ENCODE data around the gene ZBTB4. TPM values are rescaled to one million over a fixed set of nuclear protein-coding genes. Genes with fewer than 3 reads are reported as not detected.

Gene ZBTB4
- total and polyA plus RNA-seq, 7 experiments from 2014 or later, result 15.3 to 89.2 (median 49.8) TPM

GRCh38 chr17:7491583-7491982, 12.2 kb upstream of the ZBTB4 start:
- H3K9me3 ChIP-seq (ENCODE audit: control insufficient read depth in 2 of 3, low read length in 3 of 3), result no peaks in the 10 kb centered on the region
- no peaks in the 10 kb centered on the region for H3K27me3 ChIP-seq (ENCODE audit: control insufficient read depth in 2 of 2, insufficient read depth in 2 of 2, low read length in 2 of 2)
- H3K4me3 ChIP-seq (ENCODE audit: low read length), result no peak overlapping the region
- H3K27me3 Mint-ChIP-seq, result no peaks in the 10 kb centered on the region
- peaks cover 20 to 45% of the 10 kb centered on the region in 2 donors for H3K4me1 ChIP-seq (ENCODE audit: control insufficient read depth in 2 of 2, insufficient read depth in 2 of 2, low read length in 2 of 2)
- peaks cover 5 to 20% (median 13%) of the 10 kb centered on the region in 3 experiments for H3K36me3 ChIP-seq (ENCODE audit: control insufficient read depth in 2 of 3, insufficient read depth in 3 of 3, low read length in 3 of 3)
- intact Hi-C loops (cut with micrococcal nuclease), result no loop called here
- ATAC-seq, result no peak
- DNase-seq, result no peak
- H3K4me3 Mint-ChIP-seq, result peak overlapping the region in 2 of 10 donors; percentile 16 to 19
- peaks cover 0 to under 1% (median 0%) of the 10 kb centered on the region in 11 donors for H3K9me3 Mint-ChIP-seq
- H3K27ac ChIP-seq (ENCODE audit: low read depth, low read length), result no peak overlapping the region
- CTCF ChIA-PET, result no interaction called here
- POLR2A ChIA-PET, result interaction anchor here (1.0 to 1.7 kb wide), 2 partner anchors 12 to 31 kb away, joined by 5 read pairs; partner anchors contain the start of gene ZBTB4
- H3K4me1 Mint-ChIP-seq, result peaks cover 50 to 79% (median 65%) of the 10 kb centered on the region in 7 donors
- peak overlapping the region in 7 of 9 donors; percentile 1 to 59 (median 19) for H3K27ac Mint-ChIP-seq
- H3K36me3 Mint-ChIP-seq, result peaks cover 3 to 35% (median 19%) of the 10 kb centered on the region in 5 donors

DNA sequence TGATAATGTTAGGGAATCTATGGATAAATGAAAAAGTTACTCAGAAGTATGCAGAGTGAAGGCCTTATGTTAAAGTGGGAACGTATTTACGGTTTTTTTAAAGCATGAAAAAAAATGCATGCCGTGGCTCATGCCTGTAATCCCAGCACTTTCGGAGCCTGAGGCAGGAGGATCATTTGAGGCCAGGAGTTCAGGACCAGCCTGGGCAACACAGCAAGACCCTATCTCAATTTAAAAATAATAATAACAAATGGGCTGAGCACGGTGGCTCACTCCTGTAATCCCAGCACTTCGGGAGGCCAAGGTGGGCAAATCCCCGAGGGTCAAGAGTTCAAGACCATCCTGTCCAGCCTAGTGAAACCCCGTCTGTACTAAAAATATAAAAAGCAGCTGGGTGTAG, 10.7 kb upstream of the ZBTB4 start:
- peaks cover 58 to 87% (median 73%) of the 10 kb centered on the region in 7 donors for H3K4me1 Mint-ChIP-seq
- Histone ChIP-seq H3K27ac (ENCODE audit: low read depth, low read length) (no peak overlapping the region), H3K27me3 (ENCODE audit: control insufficient read depth in 2 of 2, insufficient read depth in 2 of 2, low read length in 2 of 2) (no peaks in the 10 kb centered on the region), H3K36me3 (ENCODE audit: control insufficient read depth in 2 of 3, insufficient read depth in 3 of 3, low read length in 3 of 3) (peaks cover 0 to 6% (median 4%) of the 10 kb centered on the region in 3 experiments), H3K4me1 (ENCODE audit: control insufficient read depth in 2 of 2, insufficient read depth in 2 of 2, low read length in 2 of 2) (peaks cover 31 to 56% of the 10 kb centered on the region in 2 donors), H3K4me3 (ENCODE audit: low read length) (no peak overlapping the region), H3K9me3 (ENCODE audit: control insufficient read depth in 2 of 3, low read length in 3 of 3) (no peaks in the 10 kb centered on the region)
- intact Hi-C loops (cut with micrococcal nuclease), result no loop called here
- no peak for DNase-seq
- peak overlapping the region in 4 of 9 donors; percentile 2 to 69 (median 21) for H3K27ac Mint-ChIP-seq
- peak overlapping the region in 4 of 10 donors; percentile 39 to 64 (median 52) for H3K4me3 Mint-ChIP-seq
- H3K36me3 Mint-ChIP-seq, result peaks cover 0 to 28% (median 19%) of the 10 kb centered on the region in 5 donors
- no peak for ATAC-seq
- POLR2A ChIA-PET, result interaction anchor here (1.0 to 1.7 kb wide), 4 partner anchors 10 to 71 kb away, joined by 3 to 5 read pairs (median 3); partner anchors contain the start of gene ZBTB4
- peaks cover 0 to 4% (median 0%) of the 10 kb centered on the region in 11 donors for H3K9me3 Mint-ChIP-seq
- CTCF ChIA-PET, result no interaction called here
- no peaks in the 10 kb centered on the region for H3K27me3 Mint-ChIP-seq

- H3K9me3 Mint-ChIP-seq, result peaks cover 0 to 11% (median 0%) of the 10 kb centered on the region in 11 donors
- CTCF ChIA-PET, result interaction anchor here (0.6 to 5.3 kb wide), 5 partner anchors 10 to 131 kb away, joined by 3 to 34 read pairs (median 4); partner anchors contain the start of gene TMEM102
- H3K27me3 Mint-ChIP-seq, result no peaks in the 10 kb centered on the region
- peak overlapping the region; percentile 75 to 100 (median 83) for H3K4me3 Mint-ChIP-seq
- H3K36me3 ChIP-seq (ENCODE audit: control insufficient read depth in 2 of 3, insufficient read depth in 3 of 3, low read length in 3 of 3), result peaks cover 0 to 6% (median 4%) of the 10 kb centered on the region in 3 experiments
- H3K9me3 ChIP-seq (ENCODE audit: control insufficient read depth in 2 of 3, low read length in 3 of 3), result no peaks in the 10 kb centered on the region
- peak overlapping the region in 8 of 9 donors; percentile 36 to 76 (median 64) for H3K27ac Mint-ChIP-seq
- H3K4me1 Mint-ChIP-seq, result peaks cover 67 to 82% (median 76%) of the 10 kb centered on the region in 7 donors
- H3K4me1 ChIP-seq (ENCODE audit: control insufficient read depth in 2 of 2, insufficient read depth in 2 of 2, low read length in 2 of 2), result peaks cover 38 to 60% of the 10 kb centered on the region in 2 donors
- H3K4me3 ChIP-seq (ENCODE audit: low read length), result peak overlapping the region; percentile 54
- H3K36me3 Mint-ChIP-seq, result peaks cover 0 to 25% (median 8%) of the 10 kb centered on the region in 5 donors
- H3K27ac ChIP-seq (ENCODE audit: low read depth, low read length), result peak overlapping the region; percentile 53
- ATAC-seq (no peak), DNase-seq (no peak)
- intact Hi-C loops (cut with micrococcal nuclease), result loop anchor here in 1 of 2 donors (10.0 kb wide), 1 partner anchor 131 kb away; the partner anchor contains the start of genes KCTD11 and TMEM95
- POLR2A ChIA-PET, result interaction anchor here (0.5 to 6.3 kb wide), 24 partner anchors 8 to 613 kb away, joined by 3 to 107 read pairs (median 6); partner anchors contain the start of genes CHRNB1, FGF11, MPDU1 and SENP3
- H3K27me3 ChIP-seq (ENCODE audit: control insufficient read depth in 2 of 2, insufficient read depth in 2 of 2, low read length in 2 of 2), result no peaks in the 10 kb centered on the region
Observed at GRCh38 chr17:7486181-7486580, 6.8 kb upstream of the ZBTB4 start.

- peaks cover 66 to 85% (median 75%) of the 10 kb centered on the region in 7 donors for H3K4me1 Mint-ChIP-seq
- H3K36me3 Mint-ChIP-seq, result peaks cover 0 to 20% (median 8%) of the 10 kb centered on the region in 5 donors
- peaks cover 36 to 58% of the 10 kb centered on the region in 2 donors for H3K4me1 ChIP-seq (ENCODE audit: control insufficient read depth in 2 of 2, insufficient read depth in 2 of 2, low read length in 2 of 2)
- POLR2A ChIA-PET, result interaction anchor here (0.7 to 6.3 kb wide), 37 partner anchors 9 to 672 kb away, joined by 3 to 107 read pairs (median 7); partner anchors contain the start of genes CHRNB1, FGF11, MPDU1 and SENP3
- H3K27ac ChIP-seq (ENCODE audit: low read depth, low read length), result peak overlapping the region; percentile 97
- intact Hi-C loops (cut with micrococcal nuclease), result loop anchor here (1.0 to 10.0 kb wide), 29 partner anchors 9 to 672 kb away; partner anchors contain the start of genes EIF5A (in 2 of the 2), ELP5 (in 2 of the 2), KCTD11 (in 2 of the 2) and SENP3 (in 2 of the 2)
- no peaks in the 10 kb centered on the region for H3K9me3 ChIP-seq (ENCODE audit: control insufficient read depth in 2 of 3, low read length in 3 of 3)
- peaks cover 0 to 6% (median 0%) of the 10 kb centered on the region in 3 experiments for H3K36me3 ChIP-seq (ENCODE audit: control insufficient read depth in 2 of 3, insufficient read depth in 3 of 3, low read length in 3 of 3)
- no peaks in the 10 kb centered on the region for H3K27me3 ChIP-seq (ENCODE audit: control insufficient read depth in 2 of 2, insufficient read depth in 2 of 2, low read length in 2 of 2)
- peaks cover 0 to 11% (median 0%) of the 10 kb centered on the region in 11 donors for H3K9me3 Mint-ChIP-seq
- H3K27ac Mint-ChIP-seq, result peak overlapping the region; percentile 95 to 100 (median 100)
- H3K4me3 Mint-ChIP-seq, result peak overlapping the region; percentile 86 to 100 (median 98)
- peak overlapping the region; percentile 100 for H3K4me3 ChIP-seq (ENCODE audit: low read length)
- CTCF ChIA-PET, result interaction anchor here (0.7 to 5.3 kb wide), 5 partner anchors 9 to 81 kb away, joined by 3 to 34 read pairs (median 4); partner anchors contain the start of genes SENP3, TMEM102 and TMEM256
- DNase-seq, result no peak
- no peaks in the 10 kb centered on the region for H3K27me3 Mint-ChIP-seq
- no peak for ATAC-seq
Observed at GRCh38 chr17:7484919-7485377, 5.5 kb upstream of the ZBTB4 start.

GRCh38 chr17:7484067-7484918, 4.9 kb upstream of the ZBTB4 start, which contains the start of gene POLR2A:
Gene POLR2A (plus strand): TSS chr17:7484366.
- H3K4me1 ChIP-seq (ENCODE audit: control insufficient read depth in 2 of 2, insufficient read depth in 2 of 2, low read length in 2 of 2), result peaks cover 38 to 55% of the 10 kb centered on the region in 2 donors
- ATAC-seq (peak; percentile 80), DNase-seq (peak; percentile 97 to 99 (median 99))
- H3K27me3 ChIP-seq (ENCODE audit: control insufficient read depth in 2 of 2, insufficient read depth in 2 of 2, low read length in 2 of 2), result no peaks in the 10 kb centered on the region
- Mint-ChIP-seq H3K27me3 (no peaks in the 10 kb centered on the region), H3K27ac (peak within 1 kb of the TSS; percentile 99 to 100 (median 100)), H3K4me3 (peak within 1 kb of the TSS; percentile 86 to 100 (median 98)), H3K36me3 (peaks cover 0 to 19% (median 8%) of the 10 kb centered on the region in 5 donors), H3K9me3 (peaks cover 0 to 11% (median 0%) of the 10 kb centered on the region in 11 donors), H3K4me1 (peaks cover 60 to 81% (median 72%) of the 10 kb centered on the region in 7 donors)
- CTCF ChIA-PET, result interaction anchor here (0.7 to 5.3 kb wide), 5 partner anchors 30 to 147 kb away, joined by 3 to 34 read pairs (median 4); partner anchors contain the start of genes SENP3 and TMEM102
- peaks cover 0 to 6% (median 0%) of the 10 kb centered on the region in 3 experiments for H3K36me3 ChIP-seq (ENCODE audit: control insufficient read depth in 2 of 3, insufficient read depth in 3 of 3, low read length in 3 of 3)
- H3K4me3 ChIP-seq (ENCODE audit: low read length), result peak within 1 kb of the TSS; percentile 100
- intact Hi-C loops (cut with micrococcal nuclease), result loop anchor here (1.0 to 10.0 kb wide), 28 partner anchors 10 to 673 kb away; partner anchors contain the start of genes EIF5A (in 2 of the 2), ELP5 (in 2 of the 2), KCTD11 (in 2 of the 2) and SENP3 (in 2 of the 2)
- H3K9me3 ChIP-seq (ENCODE audit: control insufficient read depth in 2 of 3, low read length in 3 of 3), result no peaks in the 10 kb centered on the region
- H3K27ac ChIP-seq (ENCODE audit: low read depth, low read length), result peak within 1 kb of the TSS; percentile 97
- POLR2A ChIA-PET, result interaction anchor here (0.6 to 6.3 kb wide), 41 partner anchors 8 to 672 kb away, joined by 3 to 107 read pairs (median 5); partner anchors contain the start of genes ACAP1, CHRNB1, FGF11 and MPDU1
